GM19239 (cell line): ENCODE data around the gene NARF.
"Not testable (repeated sequence)": the region's sequence is repeated elsewhere in the genome, so short reads cannot be mapped to it uniquely, and the experiment has no call there.

Experiments
- DNase-seq: peaks from one replicate; pipeline ENCODE4 v3.0.0; 2011; ENCODE audit warnings: low spot score; ENCODE audit not compliant: insufficient read length
- FAIRE-seq: peaks from 2 replicates; lab custom pipeline; 2011; peaks lifted over from hg19 to GRCh38; lab: Jason Lieb, UNC

Gene NARF

DNA sequence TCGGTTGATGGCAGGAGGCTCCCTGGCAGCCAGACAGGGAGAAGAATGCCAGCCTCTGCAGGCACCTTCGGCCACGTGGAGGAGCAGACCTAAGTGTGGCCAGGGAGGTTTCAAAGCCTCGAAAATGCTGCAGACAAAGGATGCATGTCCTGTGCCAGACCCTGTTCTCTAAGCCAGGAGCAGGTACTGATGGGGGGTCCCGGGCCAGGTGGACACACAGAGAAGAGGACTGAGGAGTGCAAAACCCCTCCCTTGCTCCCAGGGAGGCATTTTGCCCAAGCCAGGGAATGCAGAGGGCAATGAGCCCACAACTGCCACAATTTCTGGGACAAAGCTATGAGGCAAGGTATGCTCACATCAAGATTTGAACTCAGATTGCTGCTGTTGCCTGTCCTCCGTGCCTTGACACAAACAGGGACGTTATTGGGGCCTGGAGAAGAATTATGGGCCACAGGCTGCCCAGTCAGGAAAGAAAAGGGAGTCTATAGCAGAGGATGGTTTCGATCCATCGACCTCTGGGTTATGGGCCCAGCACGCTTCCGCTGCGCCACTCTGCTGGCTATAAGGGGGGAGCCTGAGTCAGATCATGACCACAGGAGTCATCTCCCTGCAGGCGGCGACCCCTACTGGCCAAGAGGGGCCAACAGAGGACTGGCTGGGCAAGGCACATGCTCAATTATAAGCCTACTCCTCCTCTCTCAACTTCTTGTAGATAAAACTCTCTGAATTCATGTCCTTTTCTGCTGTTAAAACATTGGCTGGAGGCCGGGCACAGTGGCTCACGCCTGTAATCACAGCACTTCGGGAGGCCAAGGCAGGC lies 35.9 kb downstream of the NARF start:
- DNase-seq (peak; percentile 95), FAIRE-seq (peak; percentile 94)

DNA sequence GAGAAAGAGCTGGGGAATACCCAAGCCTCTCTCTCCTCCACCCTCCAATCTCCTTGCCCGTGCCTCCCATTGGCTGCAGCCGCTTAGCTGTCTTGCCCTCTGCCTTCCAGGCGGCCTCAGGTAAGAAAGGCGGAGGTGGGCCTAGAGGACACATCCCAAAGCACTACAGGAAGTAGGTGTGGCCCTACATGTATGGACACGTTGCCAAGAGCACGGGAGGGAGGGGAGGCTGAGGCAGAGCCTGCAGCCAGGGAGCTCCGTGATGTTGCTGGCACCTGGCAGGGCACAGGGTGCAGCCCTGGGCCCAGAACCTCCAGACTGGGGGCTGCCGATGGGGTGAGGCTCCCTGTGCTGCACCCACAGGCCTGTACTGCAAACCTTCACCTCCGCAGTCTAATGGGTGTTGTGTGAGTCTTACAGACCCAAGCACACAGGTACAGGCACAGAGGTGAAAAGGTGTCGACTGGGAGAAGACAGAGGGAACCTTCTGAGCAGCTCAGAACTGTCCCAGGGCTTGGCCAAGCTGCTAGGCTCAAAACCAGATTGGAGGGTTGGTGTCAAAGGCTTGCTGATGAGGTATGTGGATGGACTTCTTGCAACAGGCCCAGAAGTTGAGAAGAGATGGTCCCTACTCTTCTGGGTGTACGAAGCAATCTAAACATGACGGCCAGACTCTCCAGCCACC lies 37.4 kb downstream of the NARF start:
- DNase-seq, result no peak
- FAIRE-seq, result no peak

DNA sequence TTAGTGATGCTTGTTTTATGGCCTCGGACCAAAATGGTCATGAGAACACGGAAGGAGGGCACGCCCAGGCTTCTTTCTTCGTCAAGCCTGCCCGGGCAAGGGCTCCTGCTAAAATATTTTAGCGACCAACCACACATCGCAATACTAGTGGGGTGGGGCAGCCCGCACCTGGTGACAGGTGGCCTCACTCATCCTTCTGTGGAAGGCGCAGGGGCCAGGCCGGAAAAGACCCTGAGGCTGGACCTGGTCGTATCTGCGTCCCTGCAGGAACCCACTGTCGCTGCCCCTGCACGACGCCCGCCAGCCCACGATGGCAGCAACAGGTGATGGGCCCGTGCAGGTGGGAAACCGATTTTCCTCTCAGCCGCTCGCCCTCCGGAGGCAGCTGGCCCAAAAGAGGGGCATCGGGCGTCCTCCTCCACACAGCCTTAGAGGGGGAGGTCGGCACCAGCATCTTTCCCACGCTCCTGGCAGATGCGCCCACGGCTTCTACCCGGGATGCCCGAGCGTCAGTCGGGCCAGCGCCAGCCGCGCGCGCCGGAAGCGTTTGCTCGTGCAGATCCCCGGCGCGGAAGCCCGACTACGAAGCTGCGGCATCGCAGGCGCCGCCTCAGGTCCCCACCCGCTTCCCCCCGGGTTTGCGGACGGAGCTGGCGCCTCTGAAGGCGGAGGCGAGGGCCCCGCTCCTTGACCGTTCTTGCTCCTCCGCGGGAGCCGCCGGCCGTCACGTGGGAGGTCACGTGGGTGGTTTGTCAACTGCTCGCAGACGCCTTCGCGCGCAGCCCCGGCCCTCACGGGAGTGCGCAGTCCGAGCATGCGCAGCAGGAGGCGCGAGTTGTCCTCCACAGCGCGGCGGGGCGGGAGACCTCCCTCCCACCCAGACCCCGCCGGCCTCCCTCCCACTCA lies 38.2 kb downstream of the NARF start:
- DNase-seq (peak; percentile 85), FAIRE-seq (peak; percentile 85)

DNA sequence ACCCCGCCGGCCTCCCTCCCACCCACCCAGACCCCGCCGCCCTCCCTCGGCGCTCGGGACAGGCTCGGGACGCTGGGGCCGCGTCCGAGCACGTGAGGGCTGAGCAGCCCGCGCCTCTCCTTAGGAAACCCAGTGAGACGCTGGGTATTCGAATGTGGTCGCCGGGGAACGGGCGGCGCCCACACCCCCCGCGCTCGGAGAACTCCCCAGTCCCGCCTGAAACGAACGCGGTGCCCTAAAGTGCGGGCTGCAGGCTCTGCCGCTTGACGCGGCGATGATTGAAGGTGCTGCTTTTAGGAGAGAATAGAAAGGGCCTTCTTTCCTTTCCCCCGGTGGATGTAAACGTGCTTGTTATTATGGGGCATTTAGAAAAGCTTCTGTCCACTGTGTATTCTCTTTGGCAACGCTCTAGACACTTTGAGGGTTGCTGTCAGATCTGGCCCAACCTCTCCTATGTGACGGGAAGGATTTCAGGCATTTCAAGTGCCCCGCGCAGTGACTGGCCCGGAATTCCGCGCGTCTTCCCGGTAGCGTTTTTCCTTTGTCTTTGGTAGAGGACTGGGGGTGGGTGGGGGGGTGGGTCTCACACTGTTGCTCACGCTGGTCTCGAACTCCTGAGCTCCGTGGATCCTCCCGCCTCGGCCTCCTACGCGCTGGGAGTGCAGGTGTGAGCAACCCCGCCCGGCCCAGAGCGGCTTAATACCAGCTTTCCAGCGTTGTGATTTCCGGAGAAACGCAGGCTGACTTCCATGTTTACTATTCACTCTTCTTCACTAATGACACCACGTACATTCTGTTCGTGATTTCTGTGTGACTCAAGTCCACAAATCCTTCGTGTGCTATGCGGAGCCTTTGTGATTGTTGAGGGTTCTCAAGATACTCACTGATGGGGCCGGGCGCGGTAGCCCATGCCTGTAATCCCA lies 39.2 kb downstream of the NARF start:
- FAIRE-seq (no peak), DNase-seq (peak; percentile 28)

DNA sequence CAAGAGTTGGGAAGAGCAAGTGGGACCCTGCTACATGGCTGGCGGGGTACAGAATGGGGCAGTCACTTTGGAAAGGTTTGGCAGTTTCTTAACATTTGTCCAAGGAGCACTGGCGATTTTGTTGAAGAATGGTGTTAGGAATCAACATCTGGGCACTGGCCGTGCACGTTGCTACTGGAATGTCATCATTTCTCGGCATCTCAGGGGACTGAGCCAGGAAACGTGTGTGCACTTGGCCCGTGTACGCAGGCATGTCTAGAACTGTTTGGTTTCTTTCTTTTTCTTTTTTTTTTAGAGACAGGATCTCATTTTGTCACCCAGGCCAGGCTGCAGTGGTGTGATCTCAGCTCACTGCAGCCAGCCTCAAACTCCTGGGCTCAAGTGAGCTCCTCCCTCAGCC lies 43.7 kb downstream of the NARF start:
- FAIRE-seq, result no peak
- no peak for DNase-seq

DNA sequence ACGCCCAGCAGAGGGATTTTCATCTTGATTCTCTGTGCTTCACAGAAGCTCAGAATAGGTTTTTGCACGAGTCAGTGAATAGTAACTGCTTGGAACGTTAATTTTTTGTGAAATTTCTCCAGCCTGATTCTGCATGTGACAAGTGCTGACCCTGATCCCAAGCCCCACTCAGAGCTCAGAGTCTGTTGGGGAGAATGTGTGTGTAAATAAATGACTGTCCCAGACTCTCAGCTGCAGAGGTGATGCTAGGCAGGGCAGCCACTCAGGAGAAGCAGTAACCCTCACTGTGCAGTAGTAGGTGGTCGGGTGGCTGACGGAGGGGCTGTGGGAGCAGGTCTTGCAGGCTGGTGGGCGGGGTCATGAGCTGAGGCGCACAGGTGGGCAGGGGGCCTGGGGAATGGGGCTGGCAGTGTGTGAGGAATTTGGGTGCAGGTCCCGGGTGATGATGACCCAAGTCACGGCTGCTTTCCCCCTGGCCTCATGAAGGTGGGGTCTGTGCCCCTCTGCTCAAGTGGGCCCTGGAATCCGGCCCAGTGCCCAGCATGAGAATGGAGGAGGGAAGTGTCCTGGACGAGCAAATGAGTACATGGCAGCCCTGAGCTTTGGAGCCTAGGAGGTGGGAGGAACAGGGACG lies 44.7 kb downstream of the NARF start:
- DNase-seq (no peak), FAIRE-seq (no peak)

DNA sequence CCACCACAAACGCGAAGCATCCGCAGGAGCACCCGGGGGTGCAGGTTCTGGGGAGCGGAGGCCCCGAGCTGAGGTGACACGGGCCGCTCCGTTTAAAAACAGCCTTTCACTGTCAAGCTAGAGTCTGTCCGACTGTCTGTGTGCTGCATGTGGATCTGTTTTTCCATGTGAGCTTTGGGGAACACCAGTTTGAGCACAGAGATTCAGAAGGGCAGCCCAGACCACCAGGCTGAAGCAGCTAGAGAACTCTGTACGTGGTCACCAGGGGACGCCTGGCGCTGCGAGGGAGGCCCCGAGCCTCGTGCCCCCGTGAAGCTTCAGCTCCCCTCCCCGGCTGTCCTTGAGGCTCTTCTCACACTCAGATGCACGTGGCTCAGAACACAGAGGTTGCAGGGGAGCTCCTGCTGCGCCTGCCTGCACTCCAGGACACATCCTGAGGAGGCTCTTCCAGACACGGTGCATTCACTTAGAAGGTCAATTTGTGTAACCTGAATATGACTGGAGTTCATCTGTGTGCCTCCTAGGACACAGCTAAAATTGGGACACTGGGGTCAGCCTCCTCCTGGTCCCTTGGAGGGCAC lies 45.3 kb downstream of the NARF start:
- FAIRE-seq, result no peak
- DNase-seq, result no peak

DNA sequence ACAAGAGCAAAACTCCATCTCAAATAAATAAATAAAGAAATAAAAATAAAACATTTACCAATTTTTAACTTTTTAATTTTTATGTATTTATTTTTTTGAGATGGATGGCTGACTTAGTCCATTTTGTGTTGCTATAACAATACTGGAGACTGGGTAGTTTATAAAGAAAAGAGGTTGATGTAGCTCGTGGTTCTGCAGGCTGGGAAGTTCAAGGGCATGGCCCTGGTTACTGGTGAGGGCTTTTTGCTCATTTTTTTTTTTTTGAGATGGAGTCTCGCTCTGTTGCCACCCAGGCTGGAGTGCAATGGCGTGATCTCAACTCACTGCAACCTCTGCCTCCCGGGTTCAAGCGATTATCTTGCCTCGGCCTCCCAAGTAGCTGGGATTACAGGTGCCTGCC lies 46.8 kb downstream of the NARF start:
- DNase-seq, result no peak
- no peak for FAIRE-seq

DNA sequence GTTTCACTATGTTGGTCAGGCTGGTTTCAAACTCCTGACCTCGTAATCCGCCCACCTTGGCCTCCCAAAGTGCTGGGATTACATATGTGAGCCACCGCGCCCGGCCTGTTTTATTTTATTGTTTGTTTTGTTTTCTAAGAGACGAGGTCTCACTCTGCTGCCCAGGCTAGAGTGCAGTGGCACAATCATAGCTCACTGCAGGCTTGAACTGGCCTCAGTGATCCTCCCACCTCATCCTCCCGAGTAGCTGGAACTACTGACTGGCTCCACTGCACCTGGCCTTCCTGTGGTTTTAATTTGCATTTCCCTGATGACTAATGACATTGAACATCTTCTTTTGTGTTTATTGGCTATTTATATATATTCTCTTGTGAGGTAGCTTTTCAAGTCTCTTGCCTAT lies 47.9 kb downstream of the NARF start:
- DNase-seq (peak; percentile 29), FAIRE-seq (peak; percentile 95)

DNA sequence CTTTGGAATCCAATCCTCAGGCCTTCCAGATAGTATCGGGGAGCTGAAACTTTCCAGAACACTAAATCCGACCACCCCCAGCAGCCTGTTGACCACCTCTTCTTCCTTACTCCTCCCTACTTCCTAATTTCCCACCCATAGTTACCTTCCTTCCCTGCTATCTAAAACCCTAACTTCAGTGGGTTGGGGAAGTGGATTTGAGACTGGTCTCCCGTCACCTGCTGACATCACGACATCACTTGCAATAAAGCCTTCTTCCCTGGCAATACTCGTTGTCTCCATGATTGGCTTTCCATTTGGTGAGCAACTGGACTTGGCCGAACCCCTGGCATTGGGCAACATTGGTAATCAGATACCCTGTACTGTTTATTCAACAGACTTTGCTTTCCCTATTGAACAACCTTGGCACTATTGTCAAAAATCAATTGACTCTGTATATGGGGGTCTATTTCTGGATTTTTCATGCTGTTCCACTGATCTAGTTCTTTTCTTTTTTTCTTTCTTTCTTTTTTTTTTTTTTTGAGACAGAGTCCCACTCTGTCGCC lies 49.2 kb downstream of the NARF start:
- FAIRE-seq, result peak; percentile 71
- no peak for DNase-seq

DNA sequence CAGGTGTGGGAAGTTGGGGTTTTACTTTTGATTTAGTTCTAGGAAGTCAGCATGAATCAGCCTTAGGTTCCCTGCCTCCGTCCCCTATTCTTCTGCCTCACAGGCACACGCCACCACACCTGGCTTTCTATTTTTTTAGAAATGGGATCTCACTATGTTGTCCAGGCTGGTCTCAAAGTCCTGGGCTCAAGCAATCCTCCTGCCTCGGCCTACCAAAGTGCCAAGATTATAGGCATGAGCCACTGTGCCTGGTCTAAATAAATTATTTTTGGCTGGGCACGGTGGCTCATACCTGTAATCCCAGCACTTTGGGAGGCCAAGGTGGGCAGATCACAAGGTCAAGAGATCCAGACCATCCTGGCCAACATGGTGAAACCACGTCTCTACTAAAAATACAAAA lies 53.1 kb downstream of the NARF start:
- DNase-seq, FAIRE-seq: not testable (repeated sequence)

DNA sequence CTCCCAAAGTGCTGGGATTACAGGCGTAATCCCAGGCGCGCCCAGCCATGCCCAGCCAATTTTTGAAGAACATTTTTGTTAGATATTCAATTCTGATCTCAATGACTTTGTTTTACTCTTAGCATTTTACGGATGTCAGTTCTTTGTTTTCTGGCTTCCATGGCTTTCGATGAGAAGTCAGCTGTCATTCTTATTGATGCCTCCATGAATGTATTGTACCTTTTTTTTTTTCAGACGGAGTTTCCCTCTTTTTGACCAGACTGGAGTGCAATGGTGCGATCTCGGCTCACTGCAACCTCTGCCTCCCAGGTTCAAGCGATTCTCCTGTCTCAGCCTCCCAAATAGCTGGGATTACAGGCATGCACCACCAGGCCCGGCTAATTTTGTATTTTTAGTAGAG lies 55.3 kb downstream of the NARF start:
- not testable (repeated sequence) for FAIRE-seq, DNase-seq

DNA sequence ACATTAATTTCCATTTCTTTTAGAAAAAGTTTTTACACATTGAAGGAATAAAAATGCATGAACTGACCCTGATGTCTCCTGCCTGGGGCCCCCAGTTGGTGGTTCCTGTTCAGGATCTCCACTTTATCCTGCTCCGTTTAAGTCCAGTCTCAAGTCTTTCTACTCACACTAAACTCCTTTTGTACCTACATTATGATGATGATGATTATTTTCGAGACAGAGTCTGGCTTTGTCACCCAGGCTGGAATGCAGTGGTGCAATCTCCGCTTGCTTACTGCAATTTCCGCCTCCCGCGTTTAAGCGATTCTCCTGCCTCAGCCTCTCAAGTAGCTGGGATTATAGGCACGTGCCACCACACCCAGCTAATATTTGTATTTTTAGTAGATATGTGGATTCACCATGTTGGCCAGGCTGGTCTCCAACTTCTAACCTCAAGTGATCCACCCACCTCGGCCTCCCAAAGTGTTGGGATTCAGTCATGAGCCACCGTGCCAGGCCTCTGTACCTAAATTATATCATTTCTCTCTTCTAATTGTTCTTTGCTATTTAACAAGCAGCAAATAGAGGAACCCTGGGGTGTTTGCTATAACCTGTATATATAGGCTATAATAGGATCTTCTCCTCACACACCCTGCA lies 58.8 kb downstream of the NARF start:
- DNase-seq (no peak), FAIRE-seq (no peak)

DNA sequence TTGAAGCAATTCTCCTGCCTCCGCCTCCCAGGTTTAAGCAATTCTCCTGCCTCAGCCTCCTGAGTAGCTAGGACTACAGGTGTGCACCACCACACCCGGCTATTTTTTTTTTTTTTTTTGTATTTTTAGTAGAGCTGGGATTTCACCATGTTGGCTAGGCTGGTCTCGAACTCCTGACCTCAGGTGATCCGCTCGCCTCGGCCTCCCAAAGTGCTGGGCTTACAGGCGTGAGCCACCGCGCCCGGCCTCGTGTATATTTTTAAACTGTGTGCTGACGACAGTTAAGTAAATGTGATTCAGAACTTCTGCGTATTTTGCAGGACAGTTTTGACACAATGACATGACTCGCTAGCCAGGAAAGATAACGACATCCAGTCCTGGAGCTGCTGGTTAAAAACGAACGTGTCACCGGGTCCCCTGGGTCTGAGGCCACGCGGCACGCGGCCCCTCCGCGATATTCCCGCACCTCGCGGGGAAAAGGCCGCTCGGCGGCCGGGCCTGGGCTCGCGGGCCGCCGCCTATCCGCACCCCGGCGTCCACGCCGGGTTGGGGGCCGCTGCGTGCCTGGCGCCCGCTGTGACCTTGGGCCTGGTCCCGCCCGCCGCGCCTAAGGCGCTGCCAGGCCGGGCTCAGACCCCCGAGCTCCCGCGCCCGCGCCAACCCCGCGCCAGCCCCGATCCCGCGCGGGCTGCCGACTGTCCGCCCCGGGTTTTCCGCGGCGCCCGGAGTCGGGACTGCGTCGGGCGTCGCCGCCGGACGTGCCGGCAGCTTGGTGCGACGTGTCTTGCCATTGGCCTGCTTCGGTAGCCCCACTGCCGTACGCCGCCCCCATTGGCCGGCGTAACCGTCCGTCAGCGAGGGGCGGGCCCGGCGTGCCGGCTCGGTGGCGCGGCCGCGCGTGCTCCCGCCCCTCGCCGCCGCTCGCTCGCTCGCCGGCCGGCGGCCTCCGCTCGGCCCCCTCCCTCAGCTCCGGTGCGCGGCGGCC lies 60.6 kb downstream of the NARF start, which contains the start of gene FOXK2:
Gene FOXK2, plus strand, starts transcription at position 907 of the 985 bp plus-strand sequence. CDS start 157 bp downstream, outside the sequence.
- DNase-seq (peak; percentile 99), FAIRE-seq (peak; percentile 71)

DNA sequence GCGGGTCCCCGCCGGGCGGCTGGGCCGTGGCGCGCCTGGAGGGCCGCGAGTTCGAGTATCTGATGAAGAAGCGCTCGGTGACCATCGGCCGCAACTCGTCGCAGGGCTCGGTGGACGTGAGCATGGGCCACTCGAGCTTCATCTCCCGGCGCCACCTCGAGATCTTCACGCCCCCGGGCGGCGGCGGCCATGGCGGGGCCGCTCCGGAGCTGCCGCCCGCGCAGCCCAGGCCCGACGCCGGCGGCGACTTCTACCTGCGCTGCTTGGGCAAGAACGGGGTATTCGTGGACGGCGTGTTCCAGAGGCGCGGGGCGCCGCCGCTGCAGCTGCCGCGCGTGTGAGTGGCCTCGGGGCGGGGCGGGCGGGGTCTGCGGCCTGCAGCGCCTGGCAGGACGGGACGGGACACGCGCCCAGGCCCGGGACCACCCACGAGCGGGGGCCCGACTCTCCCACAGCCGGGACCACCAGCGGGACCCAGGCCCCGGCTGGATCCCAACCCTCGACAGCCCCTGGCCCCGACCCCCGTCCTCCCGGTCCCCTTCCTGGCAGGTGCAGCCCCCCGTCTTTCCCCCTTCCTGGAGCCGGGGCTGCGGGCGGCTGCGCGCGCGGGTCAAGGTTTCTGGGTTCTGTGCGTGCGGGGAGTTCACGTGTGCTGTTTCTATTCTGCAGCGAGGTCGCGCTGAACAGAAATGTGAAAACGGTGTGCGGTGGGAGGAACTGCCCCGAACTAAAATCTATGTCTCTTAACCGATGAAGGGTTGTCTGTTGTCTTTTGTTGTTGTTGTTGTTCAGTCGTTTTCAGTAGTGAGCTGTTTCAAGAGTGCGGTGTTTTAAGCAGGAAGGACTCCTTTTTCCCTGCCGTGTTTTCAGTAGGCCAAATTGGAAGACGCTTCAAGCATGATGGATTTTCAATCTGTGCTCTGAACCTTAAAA lies 61.7 kb downstream of the NARF start:
- peak; percentile 28 for DNase-seq
- FAIRE-seq, result peak; percentile 79

DNA sequence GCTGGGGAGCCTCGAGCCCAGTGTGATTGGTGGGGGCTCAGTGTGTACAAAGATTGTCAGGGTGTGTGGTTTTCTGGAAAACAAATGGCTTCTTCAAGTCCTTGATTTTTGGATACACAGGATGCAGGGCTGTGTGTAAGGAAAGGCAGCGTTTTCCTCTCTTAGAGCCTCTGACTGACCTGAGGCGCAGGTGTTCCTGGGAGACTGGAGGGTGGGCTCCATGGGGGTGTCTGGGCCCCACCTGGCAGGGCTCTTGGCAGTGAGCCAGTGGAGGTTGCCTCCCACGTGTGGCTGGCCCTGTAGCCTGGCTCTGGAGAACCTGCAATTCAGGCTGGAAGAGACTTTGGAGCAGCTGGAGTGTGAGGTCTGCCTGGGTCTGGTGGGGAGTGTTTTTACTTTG lies 66.0 kb downstream of the NARF start:
- FAIRE-seq (no peak), DNase-seq (no peak)
